NCI-H2107 treated with DMSO at 0.1 percent for 48 hours (cell line): Measurements from ENCODE around the gene B4GALNT4.
"Not testable (repeated sequence)": the region's sequence is repeated elsewhere in the genome, so short reads cannot be mapped to it uniquely, and the experiment has no call there.

Experiments used
- DNase-seq: peaks from one replicate; lab custom pipeline; 2025; ENCODE audit not compliant: unreplicated experiment; lab: John Stamatoyannopoulos, UW

The B4GALNT4 gene

GRCh38 chr11:375065-376025, 6.0 kb downstream of the B4GALNT4 start:
- DNase-seq = no peak

- no peak for DNase-seq
Observed at GRCh38 chr11:376531-377173, 7.4 kb downstream of the B4GALNT4 start.

- DNase-seq = no peak
Observed at GRCh38 chr11:377174-377865, 8.0 kb downstream of the B4GALNT4 start.

GRCh38 chr11:377883-378500, 8.7 kb downstream of the B4GALNT4 start:
- no peak for DNase-seq

- DNase-seq = no peak
Observed at GRCh38 chr11:379205-380094, 10.2 kb downstream of the B4GALNT4 start.

GRCh38 chr11:380095-380480, 10.8 kb downstream of the B4GALNT4 start:
- DNase-seq = no peak

GRCh38 chr11:380491-380890, 11.2 kb downstream of the B4GALNT4 start:
- no peak for DNase-seq

- no peak for DNase-seq
Observed at GRCh38 chr11:380996-381395, 11.7 kb downstream of the B4GALNT4 start.

GRCh38 chr11:381501-382072, 12.3 kb downstream of the B4GALNT4 start:
- DNase-seq = no peak

GRCh38 chr11:382081-382629, 12.9 kb downstream of the B4GALNT4 start:
- DNase-seq = no peak

GRCh38 chr11:383431-383830, 14.1 kb downstream of the B4GALNT4 start:
- DNase-seq = no peak

- DNase-seq = no peak
Observed at GRCh38 chr11:384511-384910, 15.2 kb downstream of the B4GALNT4 start.

GRCh38 chr11:385594-386351, 16.5 kb downstream of the B4GALNT4 start:
- DNase-seq = no peak

GRCh38 chr11:386483-386882, 17.2 kb downstream of the B4GALNT4 start:
- DNase-seq = no peak

- DNase-seq = no peak
Observed at GRCh38 chr11:387193-387793, 18.0 kb downstream of the B4GALNT4 start.

GRCh38 chr11:389369-389768, 20.1 kb downstream of the B4GALNT4 start:
- DNase-seq = not testable (repeated sequence)

- no peak for DNase-seq
Observed at GRCh38 chr11:390175-390574, 20.9 kb downstream of the B4GALNT4 start.
